GM18867 (cell line): ENCODE data around the gene GCA.

Experiments used
- ATAC-seq: cut with Tn5 transposase; IDR thresholded peaks from one replicate; pipeline ENCODE4 v1.9.1; 2021; ENCODE audit warnings: mild to moderate bottlenecking, moderate library complexity; ENCODE audit not compliant: unreplicated experiment

GCA gene

GRCh38 chr2:162343824-162344616 lies at the start of gene GCA:
TSS of gene GCA (plus strand) at chr2:162344132. CDS start at chr2:162344249, 117 bp downstream.
- ATAC-seq = peak; percentile 99

GRCh38 chr2:162295009-162295408 lies 48.9 kb upstream of the GCA start:
- ATAC-seq = no peak

GRCh38 chr2:162297925-162298552 lies 45.9 kb upstream of the GCA start:
- peak; percentile 71 for ATAC-seq

GRCh38 chr2:162298669-162299335 lies 45.1 kb upstream of the GCA start:
- ATAC-seq = no peak

GRCh38 chr2:162300266-162300665 lies 43.7 kb upstream of the GCA start:
- no peak for ATAC-seq

GRCh38 chr2:162301151-162301804 lies 42.7 kb upstream of the GCA start:
- ATAC-seq = peak; percentile 79

GRCh38 chr2:162301877-162302276 lies 42.1 kb upstream of the GCA start:
- ATAC-seq = no peak

GRCh38 chr2:162305901-162306300 lies 38.0 kb upstream of the GCA start:
- ATAC-seq = no peak

GRCh38 chr2:162308747-162309503 lies 35.0 kb upstream of the GCA start:
- ATAC-seq = peak; percentile 81

- ATAC-seq = no peak
Measured at GRCh38 chr2:162312853-162313252, 31.1 kb upstream of the GCA start.

GRCh38 chr2:162315938-162316337 lies 28.0 kb upstream of the GCA start:
- ATAC-seq = no peak

- ATAC-seq = no peak
Measured at GRCh38 chr2:162316590-162316989, 27.3 kb upstream of the GCA start.

- ATAC-seq = no peak
Measured at GRCh38 chr2:162317058-162317742, 26.7 kb upstream of the GCA start.

- ATAC-seq = peak; percentile 15
Measured at GRCh38 chr2:162317861-162318327, 26.0 kb upstream of the GCA start.

GRCh38 chr2:162318328-162319180 lies 25.4 kb upstream of the GCA start, which contains the start of gene IFIH1:
TSS of gene IFIH1 (minus strand) at chr2:162318684. CDS start at chr2:162318307, 377 bp downstream.
- ATAC-seq = peak; percentile 79

- ATAC-seq = no peak
Measured at GRCh38 chr2:162320864-162321517, 22.9 kb upstream of the GCA start.

- no peak for ATAC-seq
Measured at GRCh38 chr2:162324953-162325352, 19.0 kb upstream of the GCA start.

- ATAC-seq = no peak
Measured at GRCh38 chr2:162327134-162327769, 16.7 kb upstream of the GCA start.
